HUES64 (cell line): ENCODE results near the gene PGM1.

Source experiments
- H3K27ac ChIP-seq: 2 replicates; pipeline ENCODE4 v1.7.0; 2013; ENCODE audit warnings: low read depth, low read length, inconsistent platforms
- H3K27me3 ChIP-seq: 2 replicates; pipeline ENCODE4 v1.6.1; 2013; ENCODE audit warnings: mild to moderate bottlenecking, low read length; ENCODE audit not compliant: insufficient read depth
- H3K36me3 ChIP-seq: 2 replicates; pipeline ENCODE4 v1.6.1; 2013; ENCODE audit warnings: mild to moderate bottlenecking, low read length; ENCODE audit not compliant: insufficient read depth
- H3K4me1 ChIP-seq: 2 replicates; pipeline ENCODE4 v1.6.1; 2013; ENCODE audit warnings: mild to moderate bottlenecking, low read length, moderate library complexity; ENCODE audit not compliant: insufficient read depth
- H3K4me3 ChIP-seq: 2 replicates; pipeline ENCODE4 v1.5.1; 2013; ENCODE audit warnings: mild to moderate bottlenecking, low read length, moderate library complexity
- H3K9ac ChIP-seq: 2 replicates; pipeline ENCODE4 v1.6.1; 2013; ENCODE audit warnings: mild to moderate bottlenecking, low read depth, low read length
- H3K9me3 ChIP-seq: 2 replicates; pipeline ENCODE4 v1.6.1; 2013; ENCODE audit warnings: low read depth, low read length; ENCODE audit not compliant: insufficient read depth
- WGBS: fragments of 150-250, 120-280 bp; methylation state at CpG from one replicate; pipeline ENCODE4 v1.1.7; 2013; ENCODE audit warnings: missing lambda C conversion rate; 5-methylcytosine and 5-hydroxymethylcytosine counted together

Gene PGM1

DNA sequence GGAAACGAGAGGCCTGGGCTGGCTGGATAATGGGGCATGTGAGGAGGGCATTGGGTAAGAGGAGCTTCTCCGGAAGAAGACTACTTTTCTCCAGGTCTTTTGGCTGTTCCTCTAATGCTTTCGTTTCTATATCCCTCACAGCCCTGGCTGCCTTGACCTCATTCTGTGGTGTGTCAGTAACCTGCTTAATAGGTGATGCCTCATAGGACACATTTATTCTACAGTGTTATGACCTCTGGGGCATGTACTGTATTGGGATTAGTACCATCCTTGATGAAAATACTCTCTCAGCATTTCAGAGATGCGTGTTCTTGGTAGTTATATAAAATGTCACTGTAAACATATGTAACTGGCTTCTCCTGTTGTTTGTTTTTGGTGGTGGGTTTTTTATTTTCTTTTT, 40.1 kb downstream of the PGM1 start:
- Histone ChIP-seq H3K9ac (no peak overlapping the region), H3K27ac (no peak overlapping the region), H3K4me1 (no peaks in the 10 kb centered on the region), H3K9me3 (no peaks in the 10 kb centered on the region), H3K36me3 (peaks cover 80% of the 10 kb centered on the region), H3K4me3 (no peak overlapping the region), H3K27me3 (no peaks in the 10 kb centered on the region)
- over 99% methylated on average over 4 of the region's 4 CpGs for WGBS

DNA sequence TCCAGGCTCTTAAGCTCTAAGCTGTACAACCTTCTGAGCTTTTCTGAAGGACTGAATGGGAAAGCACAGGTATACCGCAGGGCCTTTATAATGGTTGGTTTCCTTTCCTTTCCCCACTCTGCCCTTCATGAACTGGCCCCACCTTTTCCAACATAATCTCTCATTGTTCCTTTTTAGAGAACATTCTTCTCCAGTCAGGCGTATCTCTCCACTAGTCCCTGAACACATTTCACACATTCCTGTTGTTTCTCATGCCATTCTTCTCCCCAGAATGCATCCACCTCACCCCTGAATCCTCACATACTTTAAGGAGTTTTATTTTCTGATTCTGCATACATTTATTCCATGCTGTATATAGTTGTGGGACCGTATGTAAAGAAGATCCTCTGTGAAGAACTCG, 41.3 kb downstream of the PGM1 start:
- H3K27ac ChIP-seq, result no peak overlapping the region
- no peaks in the 10 kb centered on the region for H3K27me3 ChIP-seq
- no peak overlapping the region for H3K4me3 ChIP-seq
- no peak overlapping the region for H3K9ac ChIP-seq
- 96% methylated on average over 4 of the region's 4 CpGs for WGBS
- H3K4me1 ChIP-seq, result no peaks in the 10 kb centered on the region
- H3K36me3 ChIP-seq, result peaks cover 84% of the 10 kb centered on the region
- no peaks in the 10 kb centered on the region for H3K9me3 ChIP-seq

DNA sequence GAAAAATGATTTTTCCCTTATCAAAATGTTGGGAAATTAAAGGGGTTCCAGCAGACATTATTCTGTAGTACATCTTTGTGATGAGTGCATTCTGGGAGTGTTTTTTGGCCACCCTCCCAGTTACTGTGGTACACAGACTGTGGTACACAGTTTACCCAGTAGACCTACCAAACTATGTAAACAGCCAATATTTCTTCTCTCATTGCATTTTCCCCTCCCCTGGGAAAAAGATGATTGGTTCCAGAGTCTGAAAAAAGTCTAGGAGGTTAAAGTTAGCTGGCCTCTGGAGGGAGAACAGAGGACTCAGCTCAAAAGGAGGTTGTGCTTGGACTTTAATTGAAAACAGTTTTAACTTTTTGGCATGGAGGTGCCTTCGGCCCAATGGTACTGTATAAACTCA, 42.5 kb downstream of the PGM1 start:
- 100% methylated on average over 1 of the region's 1 CpG for WGBS

DNA sequence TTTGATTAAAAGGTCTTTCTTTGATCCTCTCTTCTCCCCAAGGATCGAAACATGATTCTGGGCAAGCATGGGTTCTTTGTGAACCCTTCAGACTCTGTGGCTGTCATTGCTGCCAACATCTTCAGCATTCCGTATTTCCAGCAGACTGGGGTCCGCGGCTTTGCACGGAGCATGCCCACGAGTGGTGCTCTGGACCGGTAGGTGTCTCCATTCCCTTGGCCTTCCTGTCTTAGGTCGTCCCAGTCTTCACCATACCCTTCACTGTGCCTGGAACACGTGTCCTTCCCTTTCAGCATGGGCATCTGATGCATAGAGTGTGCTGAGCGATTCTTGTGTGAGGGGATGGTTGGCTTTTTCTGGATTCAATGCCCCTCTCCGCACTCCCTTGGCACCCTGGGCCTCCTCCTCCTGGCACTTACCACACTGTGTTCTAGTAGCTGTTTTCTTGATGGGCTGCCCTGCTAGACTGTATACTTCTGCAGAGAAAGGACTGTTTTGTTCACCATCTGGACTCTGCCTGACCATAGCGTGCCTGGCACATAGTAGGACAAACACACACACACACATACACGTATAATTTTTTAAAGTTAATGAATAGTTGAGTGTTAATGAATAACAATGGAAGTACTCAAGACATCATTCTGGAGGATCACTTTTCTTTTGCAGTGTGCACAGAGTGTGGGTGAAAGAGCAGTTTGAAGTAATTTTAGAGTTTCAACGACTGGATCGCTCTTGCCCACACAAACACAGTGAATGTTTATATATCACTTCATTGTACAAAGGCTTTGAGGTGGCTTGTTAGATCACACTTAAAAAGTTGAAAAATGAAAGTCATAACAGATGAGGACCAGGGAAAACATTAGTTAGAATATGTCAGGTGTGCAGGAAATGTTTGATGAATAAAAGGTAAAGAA, 43.2 kb downstream of the PGM1 start:
- Histone ChIP-seq H3K9ac (no peak overlapping the region), H3K27me3 (no peaks in the 10 kb centered on the region), H3K27ac (no peak overlapping the region), H3K4me1 (no peaks in the 10 kb centered on the region), H3K9me3 (no peaks in the 10 kb centered on the region), H3K36me3 (peaks cover 75% of the 10 kb centered on the region; the same call in 1 of the 2 replicates), H3K4me3 (no peak overlapping the region)
- WGBS, result 96% methylated on average over 12 of the region's 15 CpGs

More for the DNA sequence above, 42.5 kb downstream of the PGM1 start:
- no peaks in the 10 kb centered on the region for H3K9me3 ChIP-seq
- peaks cover 82% of the 10 kb centered on the region for H3K36me3 ChIP-seq
- no peaks in the 10 kb centered on the region for H3K4me1 ChIP-seq
- no peak overlapping the region for H3K27ac ChIP-seq
- H3K9ac ChIP-seq, result no peak overlapping the region
- H3K4me3 ChIP-seq, result no peak overlapping the region
- no peaks in the 10 kb centered on the region for H3K27me3 ChIP-seq

DNA sequence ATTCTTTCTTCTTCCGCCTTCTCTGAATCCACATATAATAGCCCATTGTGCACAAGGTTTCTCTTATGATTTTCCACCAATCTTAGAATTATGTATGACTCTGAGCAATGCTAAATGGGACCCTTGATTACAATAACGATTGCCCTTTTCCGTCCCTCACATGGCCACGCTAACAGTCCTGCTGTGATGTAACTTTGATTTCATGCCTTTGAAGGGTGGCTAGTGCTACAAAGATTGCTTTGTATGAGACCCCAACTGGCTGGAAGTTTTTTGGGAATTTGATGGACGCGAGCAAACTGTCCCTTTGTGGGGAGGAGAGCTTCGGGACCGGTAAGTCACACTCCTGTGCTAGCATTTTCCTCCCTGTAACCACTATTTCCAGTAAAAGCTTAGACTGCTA, 45.3 kb downstream of the PGM1 start:
- H3K27ac ChIP-seq, result no peak overlapping the region
- no peak overlapping the region for H3K9ac ChIP-seq
- H3K36me3 ChIP-seq, result peaks cover 76% of the 10 kb centered on the region; the same call in 1 of the 2 replicates
- H3K9me3 ChIP-seq, result no peaks in the 10 kb centered on the region
- no peaks in the 10 kb centered on the region for H3K27me3 ChIP-seq
- no peak overlapping the region for H3K4me3 ChIP-seq
- H3K4me1 ChIP-seq, result no peaks in the 10 kb centered on the region
- 95% methylated on average over 8 of the region's 8 CpGs for WGBS

DNA sequence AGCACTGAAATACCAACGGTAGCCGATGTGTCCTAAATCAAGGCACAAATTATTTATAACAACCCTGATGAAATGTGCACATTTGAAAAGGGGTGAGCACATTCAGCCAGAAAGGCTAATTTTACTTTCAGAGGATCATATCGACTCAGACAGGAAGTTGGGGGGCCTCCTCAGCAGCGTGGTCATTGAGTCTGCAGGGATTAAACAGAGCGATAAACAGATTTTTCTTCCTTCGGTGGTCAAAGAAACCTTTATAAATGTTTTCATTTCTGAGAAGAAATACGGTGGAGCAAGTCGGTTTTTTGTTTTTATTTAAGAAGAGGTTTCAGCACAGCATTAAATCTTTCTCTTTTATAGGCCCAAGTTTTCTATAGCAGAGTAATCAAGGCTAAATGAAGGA, 45.7 kb downstream of the PGM1 start:
- H3K36me3 ChIP-seq, result peaks cover 80% of the 10 kb centered on the region; the same call in 1 of the 2 replicates
- no peak overlapping the region for H3K27ac ChIP-seq

DNA sequence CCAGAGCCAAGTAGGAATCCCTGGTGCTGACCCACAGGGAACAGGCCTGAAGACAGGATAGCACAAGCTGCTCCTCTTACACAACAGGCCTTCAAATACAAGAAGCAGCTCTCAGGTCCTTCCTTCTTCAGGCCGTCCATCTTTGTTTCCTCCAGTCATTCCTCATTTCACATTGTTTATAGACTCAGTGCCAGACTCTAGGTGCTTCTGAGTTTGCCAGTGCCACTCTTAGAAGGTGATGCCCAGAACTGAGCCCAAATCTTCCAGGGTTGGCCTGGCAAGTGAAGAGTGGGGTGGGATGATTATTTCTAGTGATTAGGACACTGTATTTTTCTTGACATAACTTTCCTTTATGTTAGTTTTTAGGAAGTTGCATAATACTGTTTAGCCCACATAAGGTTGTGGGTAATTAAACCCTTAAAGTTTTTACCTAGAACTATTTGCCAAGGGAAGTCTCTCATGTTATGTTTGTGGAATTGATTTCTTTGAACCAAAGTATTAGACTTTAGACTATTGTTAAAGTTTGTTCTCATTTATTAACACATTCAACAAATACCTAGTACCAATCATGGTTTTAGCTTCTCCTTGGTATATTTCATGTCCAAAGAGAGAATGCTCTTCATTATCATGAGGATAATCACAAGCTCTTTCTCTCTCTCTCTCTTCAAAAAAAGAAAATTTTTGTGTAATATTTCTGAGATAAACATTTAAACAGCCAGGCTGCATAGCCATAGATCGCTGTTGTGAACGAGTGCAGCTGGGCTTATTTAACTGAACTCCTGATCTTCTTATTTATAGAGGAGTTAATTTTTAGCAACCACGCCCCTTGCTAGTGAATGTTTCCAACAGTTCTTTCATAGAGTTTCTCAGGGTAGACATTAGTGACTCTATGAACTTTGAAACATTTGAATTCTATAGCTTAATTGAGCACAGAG, 47.7 kb downstream of the PGM1 start:
- H3K9me3 ChIP-seq, result no peaks in the 10 kb centered on the region
- no peak overlapping the region for H3K4me3 ChIP-seq
- no peaks in the 10 kb centered on the region for H3K27me3 ChIP-seq
- H3K9ac ChIP-seq, result no peak overlapping the region
- H3K4me1 ChIP-seq, result no peaks in the 10 kb centered on the region
- H3K36me3 ChIP-seq, result peaks cover 62% of the 10 kb centered on the region; the same call in 1 of the 2 replicates
- no peak overlapping the region for H3K27ac ChIP-seq
- 90% methylated on average over 4 of the region's 4 CpGs for WGBS

More for the DNA sequence above, 45.7 kb downstream of the PGM1 start:
- Histone ChIP-seq H3K4me3 (no peak overlapping the region), H3K4me1 (no peaks in the 10 kb centered on the region), H3K9ac (no peak overlapping the region), H3K27me3 (no peaks in the 10 kb centered on the region), H3K9me3 (no peaks in the 10 kb centered on the region)
- WGBS, result 90% methylated on average over 8 of the region's 8 CpGs

DNA sequence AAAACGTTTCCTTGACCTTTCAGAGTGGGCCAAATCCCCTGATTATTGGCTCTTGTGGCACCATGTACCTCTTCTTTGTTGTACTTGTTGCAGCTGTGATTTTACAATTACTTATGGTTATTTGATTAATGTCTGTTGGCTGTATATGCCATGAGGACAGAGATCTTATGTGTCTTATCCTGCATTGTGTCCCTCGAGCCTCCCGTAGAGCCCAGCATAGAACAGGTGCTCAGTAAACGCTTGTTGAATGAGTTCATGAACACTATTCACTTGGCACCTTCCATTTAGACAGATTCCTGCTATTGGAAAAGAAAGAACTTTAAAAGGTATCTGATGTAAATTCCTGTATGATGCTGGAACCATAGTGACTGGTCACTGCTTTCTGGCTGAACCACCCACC, 48.4 kb downstream of the PGM1 start:
- no peak overlapping the region for H3K9ac ChIP-seq
- H3K27me3 ChIP-seq, result no peaks in the 10 kb centered on the region
- H3K4me1 ChIP-seq, result no peaks in the 10 kb centered on the region
- peaks cover 55% of the 10 kb centered on the region; the same call in 1 of the 2 replicates for H3K36me3 ChIP-seq
- no peak overlapping the region for H3K4me3 ChIP-seq
- WGBS, result 96% methylated on average over 4 of the region's 4 CpGs
- no peak overlapping the region for H3K27ac ChIP-seq
- no peaks in the 10 kb centered on the region for H3K9me3 ChIP-seq

DNA sequence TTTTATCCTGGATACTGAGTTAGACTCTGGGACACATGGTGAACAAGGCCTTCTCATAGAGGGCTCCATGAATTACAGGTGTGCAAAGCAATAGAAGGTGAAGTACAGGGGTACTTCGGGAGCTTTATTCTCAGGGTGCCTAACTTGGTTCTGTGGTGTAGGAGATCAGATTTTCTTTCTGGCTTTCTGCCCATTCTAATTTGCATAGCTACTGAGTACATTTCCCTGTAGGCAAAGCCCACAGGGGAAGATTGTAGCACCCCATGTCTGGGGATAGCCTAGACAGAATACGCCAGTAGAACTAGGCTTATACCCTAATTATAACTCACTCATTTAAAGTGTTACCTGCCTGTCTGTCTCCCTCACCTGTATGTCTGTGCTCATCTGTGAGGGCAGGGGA, 49.7 kb downstream of the PGM1 start:
- no peaks in the 10 kb centered on the region for H3K4me1 ChIP-seq

DNA sequence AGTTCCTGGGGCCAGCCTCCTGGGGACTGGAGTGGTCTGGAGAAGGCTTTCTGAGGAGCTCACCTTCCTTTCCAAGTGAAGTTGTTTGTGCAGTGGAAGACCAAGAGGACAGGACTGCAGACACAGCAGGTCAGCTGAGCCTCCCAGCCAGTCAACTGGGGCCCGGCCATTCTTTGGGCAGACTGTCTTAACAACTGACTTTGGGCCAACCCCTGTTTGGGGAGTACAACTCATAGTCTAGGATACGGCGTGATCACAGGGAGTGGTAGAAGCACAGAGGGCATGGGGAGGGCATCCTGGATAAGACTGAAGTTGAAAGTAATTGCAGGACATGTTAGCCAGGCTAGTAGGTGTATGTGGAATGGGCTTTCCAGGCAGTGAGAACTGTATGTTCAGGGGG, 50.3 kb downstream of the PGM1 start:
- no peaks in the 10 kb centered on the region for H3K4me1 ChIP-seq
- H3K27me3 ChIP-seq, result no peaks in the 10 kb centered on the region
- no peak overlapping the region for H3K27ac ChIP-seq
- 94% methylated on average over 3 of the region's 3 CpGs for WGBS
- no peak overlapping the region for H3K4me3 ChIP-seq
- no peaks in the 10 kb centered on the region for H3K9me3 ChIP-seq
- no peak overlapping the region for H3K9ac ChIP-seq
- H3K36me3 ChIP-seq, result peaks cover 42% of the 10 kb centered on the region; the same call in 1 of the 2 replicates

More for the DNA sequence above, 49.7 kb downstream of the PGM1 start:
- Histone ChIP-seq H3K9ac (no peak overlapping the region), H3K4me3 (no peak overlapping the region), H3K36me3 (peaks cover 43% of the 10 kb centered on the region; the same call in 1 of the 2 replicates), H3K9me3 (no peaks in the 10 kb centered on the region), H3K27ac (no peak overlapping the region), H3K27me3 (no peaks in the 10 kb centered on the region)
- 94% methylated on average over 2 of the region's 2 CpGs for WGBS

DNA sequence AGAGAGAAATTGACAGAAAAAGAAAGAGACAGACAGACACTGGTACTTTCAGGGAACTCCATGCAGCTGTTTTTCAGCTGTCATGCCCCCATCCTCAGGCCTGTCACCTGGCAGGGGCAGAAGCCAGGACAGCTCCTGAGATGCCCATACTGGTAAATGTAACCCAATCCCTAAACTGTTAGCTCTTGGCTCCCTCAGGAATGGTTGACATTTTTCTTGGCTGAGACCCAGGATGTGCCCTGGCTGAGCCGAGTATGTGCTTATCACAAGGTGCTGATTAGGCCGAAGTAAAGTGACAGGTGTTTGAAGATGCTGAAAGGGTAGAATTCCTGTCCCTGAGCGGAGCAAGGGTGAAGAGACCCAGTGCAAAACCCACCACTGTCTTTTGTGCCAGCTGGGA, 50.7 kb downstream of the PGM1 start:
- WGBS, result 74% methylated on average over 3 of the region's 3 CpGs
- H3K27ac ChIP-seq, result no peak overlapping the region
- H3K9me3 ChIP-seq, result no peaks in the 10 kb centered on the region
- H3K9ac ChIP-seq, result no peak overlapping the region
- H3K36me3 ChIP-seq, result peaks cover 42% of the 10 kb centered on the region; the same call in 1 of the 2 replicates
- H3K4me3 ChIP-seq, result no peak overlapping the region
- no peaks in the 10 kb centered on the region for H3K27me3 ChIP-seq
- H3K4me1 ChIP-seq, result no peaks in the 10 kb centered on the region
